SU-DHL-6 (cell line): ENCODE measurements around the gene SRGAP3.

Source experiments
- H2AFZ ChIP-seq: fragments of 200-600 bp; sonication (generic); 2 replicates; pipeline ENCODE4 v1.6.1; 2014; ENCODE audit warnings: low read depth, mild to moderate bottlenecking, moderate library complexity, mixed read lengths, antibody characterized with exemption, low read length; ENCODE audit not compliant: severe bottlenecking
- H3F3A ChIP-seq: fragments of 200-600 bp; shearing (Covaris generic); 2 replicates; pipeline ENCODE4 v1.6.0; 2016; ENCODE audit warnings: antibody characterized with exemption, mild to moderate bottlenecking; ENCODE audit not compliant: insufficient read depth
- H3K27ac ChIP-seq: fragments of 200-600 bp; sonication (generic); 2 replicates; pipeline ENCODE4 v1.5.1; 2016; ENCODE audit warnings: low read depth, mild to moderate bottlenecking, low read length, moderate library complexity, mixed read lengths
- H3K27me3 ChIP-seq: fragments of 200-600 bp; sonication (generic), shearing (Covaris generic); 2 replicates; pipeline ENCODE4 v1.6.0; 2014; ENCODE audit warnings: mild to moderate bottlenecking, low read length
- H3K36me3 ChIP-seq: fragments of 200-600 bp; sonication (generic); 2 replicates; pipeline ENCODE4 v1.6.1; 2014; ENCODE audit warnings: mild to moderate bottlenecking, low read length, mixed read lengths
- H3K4me2 ChIP-seq: fragments of 300-600, 200-600 bp; shearing (Covaris generic), sonication (generic); 2 replicates; pipeline ENCODE4 v1.6.0; 2014; ENCODE audit warnings: low read length, low read depth, mild to moderate bottlenecking; ENCODE audit not compliant: poor library complexity, severe bottlenecking
- H3K4me3 ChIP-seq: fragments of 200-600 bp; sonication (generic); 2 replicates; pipeline ENCODE4 v1.5.1; 2014; ENCODE audit warnings: antibody characterized with exemption, low read length, mild to moderate bottlenecking, mixed read lengths; ENCODE audit not compliant: insufficient read depth, poor library complexity, severe bottlenecking
- H3K79me2 ChIP-seq: fragments of 200-600 bp; sonication (generic); 2 replicates; pipeline ENCODE4 v1.6.1; 2014; ENCODE audit warnings: mild to moderate bottlenecking, low read length, moderate library complexity; ENCODE audit not compliant: insufficient read depth
- H3K9ac ChIP-seq: fragments of 200-600 bp; sonication (generic); 2 replicates; pipeline ENCODE4 v1.7.0; 2014; ENCODE audit warnings: mild to moderate bottlenecking, low read length
- H3K9me2 ChIP-seq: fragments of 200-600 bp; sonication (generic); replicated peaks from 2 replicates; pipeline ENCODE4 v1.6.1; 2014; ENCODE audit warnings: low read length; ENCODE audit not compliant: insufficient read depth
- H3K9me3 ChIP-seq: fragments of 200-600 bp; sonication (generic); 2 replicates; pipeline ENCODE4 v1.6.1; 2014; ENCODE audit warnings: low read length, mixed read lengths; ENCODE audit not compliant: insufficient read depth
- H4K20me1 ChIP-seq: fragments of 200-600 bp; sonication (generic); 2 replicates; pipeline ENCODE4 v1.6.1; 2014; ENCODE audit warnings: low read depth, mild to moderate bottlenecking, antibody characterized with exemption, low read length, moderate library complexity, mixed read lengths
- CTCF ChIP-seq: fragments of 200-600 bp; sonication (generic); IDR thresholded peaks from one replicate; pipeline ENCODE4 v1.5.1; 2017; ENCODE audit warnings: antibody characterized with exemption, mild to moderate bottlenecking, low read length, moderate library complexity; ENCODE audit not compliant: insufficient read depth, poor library complexity, severe bottlenecking
- EZH2phosphoT487 ChIP-seq: fragments of 200-600 bp; sonication (generic), shearing (Covaris generic); conservative IDR thresholded peaks from 2 replicates; pipeline ENCODE4 v1.6.1; 2018; ENCODE audit warnings: mild to moderate bottlenecking, antibody characterized with exemption, low read length, moderate library complexity, mixed read lengths

SRGAP3 gene

GRCh38 chr3:9066141-9066540 is 183.3 kb downstream of the SRGAP3 start:
- Histone ChIP-seq H3K79me2 (no peaks in the 10 kb centered on the region), H3K9me3 (no peaks in the 10 kb centered on the region)
- TF ChIP-seq CTCF (no peak), EZH2phosphoT487 (no peak)

DNA sequence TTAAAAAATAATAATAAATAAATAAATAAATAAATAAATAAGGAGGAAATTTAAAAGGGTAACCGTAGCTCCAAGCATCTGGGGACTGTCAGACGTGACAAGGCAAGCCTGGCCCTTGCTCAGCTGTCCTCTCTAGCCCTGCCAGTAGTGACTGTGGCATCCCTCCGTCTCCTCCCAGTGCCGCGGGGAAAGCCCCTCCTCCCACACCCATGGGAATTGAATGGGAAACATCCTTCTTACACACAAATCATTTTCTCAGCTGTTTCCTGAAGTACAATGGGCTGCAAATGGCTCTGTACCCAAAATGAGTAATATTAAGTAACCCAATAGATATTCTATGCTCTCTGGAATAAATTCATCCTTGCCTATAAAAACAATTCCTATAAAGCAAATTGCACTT is 184.6 kb downstream of the SRGAP3 start:
- Histone ChIP-seq H3K79me2 (no peaks in the 10 kb centered on the region), H3K9ac (no peak overlapping the region), H3K9me3 (no peaks in the 10 kb centered on the region), H3K4me3 (no peak overlapping the region), H4K20me1 (no peaks in the 10 kb centered on the region), H3K27me3 (no peaks in the 10 kb centered on the region), H3K9me2 (no peaks in the 10 kb centered on the region), H2AFZ (no peak overlapping the region), H3K4me2 (no peak overlapping the region), H3F3A (no peaks in the 10 kb centered on the region), H3K27ac (no peak overlapping the region), H3K36me3 (no peaks in the 10 kb centered on the region)
- TF ChIP-seq CTCF = no peak
- no peak for TF ChIP-seq EZH2phosphoT487

More at GRCh38 chr3:9066141-9066540, 183.3 kb downstream of the SRGAP3 start:
- no peak overlapping the region for H3K27ac ChIP-seq
- no peak overlapping the region for H3K4me2 ChIP-seq
- H3K4me3 ChIP-seq = no peak overlapping the region
- H3F3A ChIP-seq = no peaks in the 10 kb centered on the region
- no peaks in the 10 kb centered on the region for H4K20me1 ChIP-seq
- H3K27me3 ChIP-seq = no peaks in the 10 kb centered on the region
- no peak overlapping the region for H3K9ac ChIP-seq
- no peak overlapping the region for H2AFZ ChIP-seq
- no peaks in the 10 kb centered on the region for H3K9me2 ChIP-seq
- no peaks in the 10 kb centered on the region for H3K36me3 ChIP-seq

DNA sequence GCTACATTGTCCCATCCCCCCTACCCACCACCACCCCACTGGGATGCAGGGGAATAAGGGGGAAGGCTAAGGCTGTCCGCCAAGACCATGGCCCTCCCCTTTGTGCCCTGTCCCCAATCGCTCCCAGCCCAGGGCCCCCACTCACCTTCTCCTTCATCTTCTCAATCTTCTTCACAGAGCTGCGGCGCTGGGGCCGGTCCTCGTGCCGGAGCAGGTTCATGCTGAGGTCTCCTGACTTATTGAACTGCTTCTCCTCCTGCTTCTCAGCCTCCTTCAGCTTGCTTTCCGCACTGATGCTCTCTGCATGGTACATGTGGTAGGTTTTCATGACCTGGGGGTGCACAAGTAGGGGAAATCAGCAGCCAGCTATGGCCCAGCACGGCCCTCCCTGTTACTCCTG is 185.2 kb downstream of the SRGAP3 start:
- no peaks in the 10 kb centered on the region for H3K9me3 ChIP-seq
- TF ChIP-seq CTCF (no peak), EZH2phosphoT487 (no peak)
- no peaks in the 10 kb centered on the region for H4K20me1 ChIP-seq
- no peak overlapping the region for H3K4me3 ChIP-seq
- no peaks in the 10 kb centered on the region for H3K27me3 ChIP-seq
- H3K27ac ChIP-seq = no peak overlapping the region
- no peak overlapping the region for H3K9ac ChIP-seq
- no peak overlapping the region for H2AFZ ChIP-seq
- H3K79me2 ChIP-seq = no peaks in the 10 kb centered on the region
- H3F3A ChIP-seq = no peaks in the 10 kb centered on the region
- H3K36me3 ChIP-seq = no peaks in the 10 kb centered on the region
- H3K4me2 ChIP-seq = no peak overlapping the region
- no peaks in the 10 kb centered on the region for H3K9me2 ChIP-seq

DNA sequence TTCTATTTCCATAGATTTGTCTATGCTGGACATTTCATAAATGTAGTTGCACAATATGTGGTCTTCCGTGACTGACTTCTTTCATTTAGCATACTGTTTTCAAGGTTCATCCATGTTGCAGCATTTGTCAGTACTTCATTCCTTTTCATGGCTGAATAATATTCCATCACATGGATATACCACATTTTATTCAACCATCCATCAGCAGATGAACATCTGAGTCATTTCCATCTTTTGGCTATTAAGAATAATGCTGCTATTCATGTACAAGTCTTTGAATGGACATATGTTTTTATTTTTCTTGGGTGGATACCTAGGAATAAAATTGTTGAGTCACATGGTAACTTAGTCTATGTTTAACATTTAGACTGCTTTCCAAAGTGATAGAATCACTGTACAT is 186.9 kb downstream of the SRGAP3 start:
- no peak overlapping the region for H3K9ac ChIP-seq
- no peaks in the 10 kb centered on the region for H3K27me3 ChIP-seq
- H3K36me3 ChIP-seq = no peaks in the 10 kb centered on the region
- TF ChIP-seq CTCF = no peak
- no peak for TF ChIP-seq EZH2phosphoT487
- H2AFZ ChIP-seq = no peak overlapping the region
- H3F3A ChIP-seq = no peaks in the 10 kb centered on the region
- H3K79me2 ChIP-seq = no peaks in the 10 kb centered on the region
- no peak overlapping the region for H3K27ac ChIP-seq
- no peaks in the 10 kb centered on the region for H4K20me1 ChIP-seq
- no peaks in the 10 kb centered on the region for H3K9me3 ChIP-seq
- H3K4me2 ChIP-seq = no peak overlapping the region
- no peak overlapping the region for H3K4me3 ChIP-seq
- no peaks in the 10 kb centered on the region for H3K9me2 ChIP-seq
